OCI-LY1 (cell line): ENCODE data around the gene DUSP9.
"Not testable (repeated sequence)": the region's sequence is repeated elsewhere in the genome, so short reads cannot be mapped to it uniquely, and the experiment has no call there.

ENCODE experiments used
- H2AFZ ChIP-seq: fragments of 200-600 bp; sonication (generic), shearing (Covaris generic); 2 replicates; pipeline ENCODE4 v1.6.0; 2014; ENCODE audit warnings: antibody characterized with exemption, mild to moderate bottlenecking, low read length
- H3F3A ChIP-seq: fragments of 200-600 bp; sonication (generic), shearing (Covaris generic); 2 replicates; pipeline ENCODE4 v1.6.0; 2014; ENCODE audit warnings: mild to moderate bottlenecking, antibody characterized with exemption, low read length, moderate library complexity; ENCODE audit not compliant: insufficient read depth
- H3K27ac ChIP-seq: fragments of 200-600 bp; sonication (generic); 2 replicates; pipeline ENCODE4 v1.5.1; 2014; ENCODE audit warnings: low read length, mixed run types, mild to moderate bottlenecking, low read depth; ENCODE audit not compliant: poor library complexity, severe bottlenecking
- H3K27me3 ChIP-seq: fragments of 200-600 bp; sonication (generic); 2 replicates; pipeline ENCODE4 v1.6.0; 2014; ENCODE audit warnings: antibody characterized with exemption, mild to moderate bottlenecking, low read length, moderate library complexity; ENCODE audit not compliant: insufficient read depth
- H3K36me3 ChIP-seq: fragments of 200-600 bp; sonication (generic); 2 replicates; pipeline ENCODE4 v1.6.1; 2014; ENCODE audit warnings: mild to moderate bottlenecking, antibody characterized with exemption, low read length, moderate library complexity, mixed read lengths; ENCODE audit not compliant: insufficient read depth
- H3K4me1 ChIP-seq: fragments of 200-600 bp; sonication (generic); 2 replicates; pipeline ENCODE4 v1.5.1; 2014; ENCODE audit warnings: mild to moderate bottlenecking, low read length, moderate library complexity; ENCODE audit not compliant: insufficient read depth, severe bottlenecking
- H3K4me2 ChIP-seq: fragments of 200-600 bp; sonication (generic), shearing (Covaris generic); 2 replicates; pipeline ENCODE4 v1.6.1; 2014; ENCODE audit warnings: low read length
- H3K4me3 ChIP-seq: fragments of 200-600 bp; sonication (generic); 2 replicates; pipeline ENCODE4 v1.5.1; 2014; ENCODE audit warnings: low read length, low read depth, mild to moderate bottlenecking, mixed read lengths; ENCODE audit not compliant: poor library complexity, severe bottlenecking
- H3K79me2 ChIP-seq: fragments of 200-600 bp; shearing (Covaris generic); 2 replicates; pipeline ENCODE4 v1.6.1; 2016; ENCODE audit warnings: mixed run types, low read length, mixed read lengths; ENCODE audit not compliant: insufficient read depth
- H3K9ac ChIP-seq: fragments of 200-600 bp; sonication (generic), shearing (Covaris generic); 2 replicates; pipeline ENCODE4 v1.6.1; 2014; ENCODE audit warnings: mild to moderate bottlenecking, low read length, mixed read lengths
- H3K9me2 ChIP-seq: fragments of 200-600 bp; sonication (generic), shearing (Covaris generic); 2 replicates; pipeline ENCODE4 v1.6.1; 2014; ENCODE audit warnings: low read depth, mild to moderate bottlenecking, low read length, mixed read lengths
- H3K9me3 ChIP-seq: fragments of 200-600 bp; shearing (Covaris generic); 2 replicates; pipeline ENCODE4 v1.6.1; 2014; ENCODE audit warnings: low read length, mixed read lengths
- H4K20me1 ChIP-seq: fragments of 200-600 bp; sonication (generic), shearing (Covaris generic); 2 replicates; pipeline ENCODE4 v1.6.0; 2016; ENCODE audit warnings: mild to moderate bottlenecking, low read length; ENCODE audit not compliant: insufficient read depth
- CTCF ChIP-seq: fragments of 200-600 bp; sonication (generic), shearing (Covaris generic); IDR thresholded peaks from 2 replicates; pipeline ENCODE4 v1.5.1; 2017; ENCODE audit warnings: mild to moderate bottlenecking, antibody characterized with exemption, low read length, moderate library complexity, mixed read lengths
- EZH2 ChIP-seq: fragments of 200-600 bp; sonication (generic), shearing (Covaris generic); IDR thresholded peaks from 2 replicates; pipeline ENCODE4 v1.8.0; 2017; ENCODE audit warnings: borderline replicate concordance, mixed run types, mild to moderate bottlenecking, antibody characterized with exemption, low read length, moderate library complexity, mixed read lengths

Gene DUSP9

GRCh38 chrX:153602601-153603000, 44.4 kb upstream of the DUSP9 start:
- Histone ChIP-seq H3F3A (no peaks in the 10 kb centered on the region), H3K9me3 (no peaks in the 10 kb centered on the region), H3K79me2 (no peaks in the 10 kb centered on the region), H3K27me3 (no peaks in the 10 kb centered on the region), H3K4me1 (peaks cover 18% of the 10 kb centered on the region), H2AFZ (no peak overlapping the region), H4K20me1 (no peaks in the 10 kb centered on the region), H3K36me3 (no peaks in the 10 kb centered on the region), H3K9ac (no peak overlapping the region), H3K9me2 (no peaks in the 10 kb centered on the region), H3K4me3 (no peak overlapping the region), H3K4me2 (no peak overlapping the region), H3K27ac (no peak overlapping the region)
- no peak for TF ChIP-seq EZH2
- TF ChIP-seq CTCF = no peak

GRCh38 chrX:153603131-153603656, 43.8 kb upstream of the DUSP9 start:
- H3K4me3 ChIP-seq = no peak overlapping the region
- no peaks in the 10 kb centered on the region for H3K79me2 ChIP-seq
- H3K9ac ChIP-seq = no peak overlapping the region
- no peaks in the 10 kb centered on the region for H3K9me2 ChIP-seq
- no peaks in the 10 kb centered on the region for H3K27me3 ChIP-seq
- H4K20me1 ChIP-seq = no peaks in the 10 kb centered on the region
- TF ChIP-seq EZH2 (no peak), CTCF (no peak)
- peaks cover 13% of the 10 kb centered on the region for H3K4me1 ChIP-seq
- H3F3A ChIP-seq = no peaks in the 10 kb centered on the region
- H3K9me3 ChIP-seq = no peaks in the 10 kb centered on the region
- H3K4me2 ChIP-seq = no peak overlapping the region
- no peak overlapping the region for H2AFZ ChIP-seq
- H3K27ac ChIP-seq = no peak overlapping the region
- H3K36me3 ChIP-seq = no peaks in the 10 kb centered on the region

GRCh38 chrX:153604666-153605380, 42.2 kb upstream of the DUSP9 start:
- not testable (repeated sequence) for H4K20me1 ChIP-seq, H3K79me2 ChIP-seq, H3K36me3 ChIP-seq, H3K4me1 ChIP-seq, H3K9me3 ChIP-seq, H3K27ac ChIP-seq, H3K4me2 ChIP-seq, H3K27me3 ChIP-seq, H3K4me3 ChIP-seq, H3F3A ChIP-seq, H3K9ac ChIP-seq, H2AFZ ChIP-seq, H3K9me2 ChIP-seq

- Histone ChIP-seq H3F3A (no peaks in the 10 kb centered on the region), H3K79me2 (no peaks in the 10 kb centered on the region), H3K36me3 (no peaks in the 10 kb centered on the region), H3K4me1 (peaks cover 7% of the 10 kb centered on the region), H3K9me2 (no peaks in the 10 kb centered on the region), H3K9me3 (no peaks in the 10 kb centered on the region), H3K27ac (no peak overlapping the region), H3K9ac (no peak overlapping the region), H3K27me3 (no peaks in the 10 kb centered on the region), H3K4me3 (no peak overlapping the region), H2AFZ (no peak overlapping the region), H3K4me2 (no peak overlapping the region), H4K20me1 (no peaks in the 10 kb centered on the region)
- TF ChIP-seq EZH2 (no peak), CTCF (no peak)
These were observed 40.5 kb upstream of the DUSP9 start for GRCh38 chrX:153606503-153606902.
